ENCODE results near the gene AP1AR. TPM values are rescaled to one million over a fixed set of nuclear protein-coding genes. Genes with fewer than 3 reads are reported as not detected.

Gene AP1AR
- total RNA-seq, 6 experiments from 2014 or later: 9.2 to 13.8 (median 11.1) TPM

DNA sequence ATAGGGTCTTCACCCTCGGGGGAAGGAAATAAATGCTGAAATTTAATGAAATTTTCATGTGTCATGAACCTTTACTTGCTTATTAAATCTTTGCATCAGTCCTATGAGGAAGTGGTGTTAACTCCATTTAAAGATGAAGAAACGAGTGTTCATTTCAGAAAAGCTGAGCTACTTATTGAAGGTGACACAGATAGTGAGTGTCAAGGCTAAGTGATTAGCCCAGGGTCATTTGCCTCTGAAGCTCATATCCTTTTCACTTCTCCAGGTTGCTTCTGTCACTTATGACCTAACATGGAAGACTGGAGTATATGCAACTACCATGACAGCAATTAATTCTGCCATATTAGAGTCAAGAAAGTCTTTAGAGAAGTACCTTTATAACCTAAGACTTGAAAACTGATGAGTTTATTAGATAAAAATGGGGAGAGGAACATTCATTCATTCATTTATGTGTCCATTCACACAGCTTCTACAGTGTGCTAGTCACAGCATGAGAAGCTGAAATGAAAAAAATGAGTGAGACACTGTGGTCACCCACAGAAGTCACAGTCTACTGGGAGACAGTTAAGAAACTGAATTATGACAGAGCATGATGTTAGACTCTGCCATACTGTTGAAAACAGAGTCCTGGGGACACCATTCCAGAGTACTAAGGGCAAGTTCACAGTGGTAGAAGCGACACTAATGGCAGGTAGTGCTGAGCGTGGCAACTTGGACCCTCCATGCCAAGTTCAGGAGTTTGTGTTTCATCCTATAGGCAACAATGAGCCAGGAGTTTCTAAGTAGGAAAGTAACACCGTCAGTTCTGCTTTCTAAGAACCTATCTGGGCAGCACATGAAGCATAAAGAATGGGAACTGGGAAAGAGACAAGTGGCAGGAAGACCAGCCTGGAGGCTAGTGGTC, 86.9 kb downstream of the AP1AR start:
- no peak for ATAC-seq

More for the DNA sequence above, 86.9 kb downstream of the AP1AR start:
- Histone ChIP-seq H3K27ac (no peak overlapping the region), H3K27me3 (no peaks in the 10 kb centered on the region), H3K9me3 (no peaks in the 10 kb centered on the region), H3K4me3 (no peak overlapping the region), H3K4me1 (peaks cover 0 to 5% (median 0%) of the 10 kb centered on the region in 4 donors), H3K36me3 (no peaks in the 10 kb centered on the region)
- TF ChIP-seq POLR2A (IDR thresholded peaks at IDR 0.05): no peak
- TF ChIP-seq, protein P1, sequence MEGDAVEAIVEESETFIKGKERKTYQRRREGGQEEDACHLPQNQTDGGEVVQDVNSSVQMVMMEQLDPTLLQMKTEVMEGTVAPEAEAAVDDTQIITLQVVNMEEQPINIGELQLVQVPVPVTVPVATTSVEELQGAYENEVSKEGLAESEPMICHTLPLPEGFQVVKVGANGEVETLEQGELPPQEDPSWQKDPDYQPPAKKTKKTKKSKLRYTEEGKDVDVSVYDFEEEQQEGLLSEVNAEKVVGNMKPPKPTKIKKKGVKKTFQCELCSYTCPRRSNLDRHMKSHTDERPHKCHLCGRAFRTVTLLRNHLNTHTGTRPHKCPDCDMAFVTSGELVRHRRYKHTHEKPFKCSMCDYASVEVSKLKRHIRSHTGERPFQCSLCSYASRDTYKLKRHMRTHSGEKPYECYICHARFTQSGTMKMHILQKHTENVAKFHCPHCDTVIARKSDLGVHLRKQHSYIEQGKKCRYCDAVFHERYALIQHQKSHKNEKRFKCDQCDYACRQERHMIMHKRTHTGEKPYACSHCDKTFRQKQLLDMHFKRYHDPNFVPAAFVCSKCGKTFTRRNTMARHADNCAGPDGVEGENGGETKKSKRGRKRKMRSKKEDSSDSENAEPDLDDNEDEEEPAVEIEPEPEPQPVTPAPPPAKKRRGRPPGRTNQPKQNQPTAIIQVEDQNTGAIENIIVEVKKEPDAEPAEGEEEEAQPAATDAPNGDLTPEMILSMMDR (IDR thresholded peaks at IDR 0.05): no peak
- intact Hi-C loops (cut with DNase I): no loop called here
- WGBS (ENCODE audit: insufficient coverage, low coverage, low lambda C conversion rate, missing lambda C conversion rate): 89% methylated on average over 5 of the region's 5 CpGs
- DNase-seq: no peak

Other genes with a start within 250 kb of the AP1AR start
- 1 to 10 TPM in 5 of 6 experiments, under 1 TPM in 1; 0.99 to 3.5 (median 2.1) TPM for gene FAM241A, start 86.3 kb upstream of the AP1AR start, total RNA-seq
- gene TIFA, start 54.1 kb downstream of the AP1AR start, total RNA-seq: 10 to 100 TPM in 1 of 6 experiments, 1 to 10 TPM in 5; 4.7 to 13.4 (median 5.5) TPM
- gene ALPK1, start 65.6 kb downstream of the AP1AR start, total RNA-seq: 10 to 100 TPM in 3 of 6 experiments, 1 to 10 TPM in 3; 5.6 to 20.6 (median 9.9) TPM